DMS53 (cell line): ENCODE results near the gene MPDU1.
"Not testable (repeated sequence)": the region's sequence is repeated elsewhere in the genome, so short reads cannot be mapped to it uniquely, and the experiment has no call there.

ENCODE experiments used
- DNase-seq: peaks from one replicate; lab custom pipeline; 2025; lab: John Stamatoyannopoulos, UW

MPDU1 gene

GRCh38 chr17:7614425-7615264 lies 31.0 kb downstream of the MPDU1 start, which contains the start of gene FXR2:
Gene FXR2 (minus strand): TSS chr17:7614897. CDS start chr17:7614532, 365 bp downstream.
- peak; percentile 100 for DNase-seq

GRCh38 chr17:7615265-7615747 lies 31.7 kb downstream of the MPDU1 start:
- DNase-seq = no peak

- DNase-seq = no peak
These were observed 35.0 kb downstream of the MPDU1 start for GRCh38 chr17:7618608-7619007.

- no peak for DNase-seq
These were observed 37.2 kb downstream of the MPDU1 start for GRCh38 chr17:7620835-7621234.

- no peak for DNase-seq
These were observed 40.0 kb downstream of the MPDU1 start for GRCh38 chr17:7623661-7624060.

- not testable (repeated sequence) for DNase-seq
These were observed 42.1 kb downstream of the MPDU1 start for GRCh38 chr17:7625749-7626148.

GRCh38 chr17:7626307-7626706 lies 42.7 kb downstream of the MPDU1 start:
- no peak for DNase-seq

GRCh38 chr17:7626956-7627249 lies 43.3 kb downstream of the MPDU1 start:
- no peak for DNase-seq

GRCh38 chr17:7627250-7628121 lies 43.8 kb downstream of the MPDU1 start, which contains the start of gene SAT2:
Gene SAT2 (minus strand): TSS chr17:7627821. CDS start chr17:7627635, 186 bp downstream.
- DNase-seq = peak; percentile 96

- no peak for DNase-seq
These were observed 46.4 kb downstream of the MPDU1 start, which contains the start of gene SHBG for GRCh38 chr17:7629939-7630571. Gene SHBG (plus strand): TSS chr17:7630135. CDS start chr17:7630173, 38 bp downstream.

GRCh38 chr17:7631398-7632380 lies 48.0 kb downstream of the MPDU1 start:
- peak; percentile 41 for DNase-seq

GRCh38 chr17:7632492-7632894 lies 48.8 kb downstream of the MPDU1 start:
- peak; percentile 70 for DNase-seq

- DNase-seq = no peak
These were observed 49.4 kb downstream of the MPDU1 start for GRCh38 chr17:7633093-7633492.

GRCh38 chr17:7634384-7634783 lies 50.7 kb downstream of the MPDU1 start:
- DNase-seq = peak; percentile 77

GRCh38 chr17:7636163-7636562 lies 52.5 kb downstream of the MPDU1 start:
- no peak for DNase-seq
